GM12892 (cell line): ENCODE results near the gene SRSF1.
"Not testable (repeated sequence)": the region's sequence is repeated elsewhere in the genome, so short reads cannot be mapped to it uniquely, and the experiment has no call there.

Experiments used
- DNase-seq: peaks from one replicate; pipeline ENCODE4 v3.0.0; 2011; ENCODE audit not compliant: insufficient read length
- FAIRE-seq: peaks from 2 replicates; lab custom pipeline; 2011; peaks lifted over from hg19 to GRCh38; lab: Jason Lieb, UNC
- POLR2A ChIP-seq: IDR thresholded peaks from 2 replicates; pipeline ENCODE4 v1.6.1; 2011; ENCODE audit warnings: low read depth, low read length, control low read depth
- POLR2AphosphoS5 ChIP-seq: IDR thresholded peaks from 2 replicates; pipeline ENCODE4 v1.6.1; 2011; ENCODE audit warnings: low read depth, low read length, control low read depth
- TAF1 ChIP-seq: IDR thresholded peaks from 2 replicates; pipeline ENCODE4 v1.6.1; 2011; ENCODE audit warnings: low read depth, mild to moderate bottlenecking, control low read depth, low read length, borderline replicate concordance

The SRSF1 gene

GRCh38 chr17:57985675-57985974, 21.4 kb downstream of the SRSF1 start:
- DNase-seq, result no peak
- no peak for FAIRE-seq
- TF ChIP-seq POLR2AphosphoS5 (no peak), POLR2A (no peak), TAF1 (no peak)

GRCh38 chr17:57984936-57985674, 21.9 kb downstream of the SRSF1 start:
- DNase-seq, result no peak
- no peak for FAIRE-seq
- no peak for TF ChIP-seq POLR2AphosphoS5
- no peak for TF ChIP-seq POLR2A
- no peak for TF ChIP-seq TAF1

GRCh38 chr17:57984261-57984890, 22.7 kb downstream of the SRSF1 start:
- FAIRE-seq, result no peak
- no peak for DNase-seq
- TF ChIP-seq POLR2A, result no peak
- no peak for TF ChIP-seq POLR2AphosphoS5
- TF ChIP-seq TAF1, result no peak

- DNase-seq (no peak), FAIRE-seq (no peak)
- TF ChIP-seq POLR2A (no peak), TAF1 (no peak), POLR2AphosphoS5 (no peak)
Measured at GRCh38 chr17:57983446-57983845, 23.6 kb downstream of the SRSF1 start.

GRCh38 chr17:57982452-57983170, 24.4 kb downstream of the SRSF1 start:
- TF ChIP-seq POLR2A (no peak), POLR2AphosphoS5 (no peak), TAF1 (no peak)
- DNase-seq (no peak), FAIRE-seq (no peak)

- FAIRE-seq (no peak), DNase-seq (no peak)
- TF ChIP-seq POLR2AphosphoS5, result no peak
- no peak for TF ChIP-seq POLR2A
- no peak for TF ChIP-seq TAF1
Measured at GRCh38 chr17:57980522-57980921, 26.5 kb downstream of the SRSF1 start.

- DNase-seq, result no peak
- no peak for FAIRE-seq
- TF ChIP-seq POLR2AphosphoS5 (no peak), TAF1 (no peak), POLR2A (no peak)
Measured at GRCh38 chr17:57979076-57979475, 28.0 kb downstream of the SRSF1 start.

- no peak for DNase-seq
- no peak for FAIRE-seq
- TF ChIP-seq TAF1 (no peak), POLR2AphosphoS5 (no peak), POLR2A (no peak)
Measured at GRCh38 chr17:57976594-57976993, 30.5 kb downstream of the SRSF1 start.

- TF ChIP-seq TAF1 (no peak), POLR2AphosphoS5 (no peak), POLR2A (no peak)
- FAIRE-seq (no peak), DNase-seq (no peak)
Measured at GRCh38 chr17:57975044-57975443, 32.0 kb downstream of the SRSF1 start.

GRCh38 chr17:57974053-57974824, 32.8 kb downstream of the SRSF1 start:
- not testable (repeated sequence) for DNase-seq
- FAIRE-seq, result peak; percentile 36

- DNase-seq (no peak), FAIRE-seq (no peak)
- no peak for TF ChIP-seq TAF1
- no peak for TF ChIP-seq POLR2A
- no peak for TF ChIP-seq POLR2AphosphoS5
Measured at GRCh38 chr17:57972151-57972550, 34.9 kb downstream of the SRSF1 start.

- no peak for DNase-seq
- TF ChIP-seq POLR2A (no peak), TAF1 (no peak), POLR2AphosphoS5 (no peak)
- FAIRE-seq, result no peak
Measured at GRCh38 chr17:57971572-57971971, 35.5 kb downstream of the SRSF1 start.
